ENCODE measurements around the gene TRPM7.
"Not testable (repeated sequence)": the region's sequence is repeated elsewhere in the genome, so short reads cannot be mapped to it uniquely, and the experiment has no call there.

DNA sequence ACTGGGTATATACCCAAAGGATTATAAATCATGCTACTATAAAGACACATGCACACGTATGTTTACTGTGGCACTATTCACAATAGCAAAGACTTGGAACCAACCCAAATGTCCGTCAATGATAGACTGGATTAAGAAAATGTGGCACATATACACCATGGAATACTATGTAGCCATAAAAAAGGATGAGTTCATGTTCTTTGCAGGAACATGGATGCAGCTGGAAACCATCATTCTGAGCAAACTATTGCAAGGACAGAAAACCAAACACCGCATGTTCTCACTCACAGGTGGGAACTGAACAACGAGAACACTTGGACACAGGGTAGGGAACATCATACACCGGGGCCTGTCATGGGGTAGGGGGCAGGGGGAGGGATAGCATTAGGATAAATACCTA is 84.6 kb downstream of the TRPM7 start:
- not testable (repeated sequence) for TF ChIP-seq CTCF, POLR2A (IDR thresholded peaks at IDR 0.05)
